ENCODE data around the gene SLC25A36.

GRCh38 chr3:141000686-141001085, 59.0 kb downstream of the SLC25A36 start:
- TF ChIP-seq, protein P1, sequence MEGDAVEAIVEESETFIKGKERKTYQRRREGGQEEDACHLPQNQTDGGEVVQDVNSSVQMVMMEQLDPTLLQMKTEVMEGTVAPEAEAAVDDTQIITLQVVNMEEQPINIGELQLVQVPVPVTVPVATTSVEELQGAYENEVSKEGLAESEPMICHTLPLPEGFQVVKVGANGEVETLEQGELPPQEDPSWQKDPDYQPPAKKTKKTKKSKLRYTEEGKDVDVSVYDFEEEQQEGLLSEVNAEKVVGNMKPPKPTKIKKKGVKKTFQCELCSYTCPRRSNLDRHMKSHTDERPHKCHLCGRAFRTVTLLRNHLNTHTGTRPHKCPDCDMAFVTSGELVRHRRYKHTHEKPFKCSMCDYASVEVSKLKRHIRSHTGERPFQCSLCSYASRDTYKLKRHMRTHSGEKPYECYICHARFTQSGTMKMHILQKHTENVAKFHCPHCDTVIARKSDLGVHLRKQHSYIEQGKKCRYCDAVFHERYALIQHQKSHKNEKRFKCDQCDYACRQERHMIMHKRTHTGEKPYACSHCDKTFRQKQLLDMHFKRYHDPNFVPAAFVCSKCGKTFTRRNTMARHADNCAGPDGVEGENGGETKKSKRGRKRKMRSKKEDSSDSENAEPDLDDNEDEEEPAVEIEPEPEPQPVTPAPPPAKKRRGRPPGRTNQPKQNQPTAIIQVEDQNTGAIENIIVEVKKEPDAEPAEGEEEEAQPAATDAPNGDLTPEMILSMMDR (IDR thresholded peaks at IDR 0.05; ENCODE audit: insufficient read depth, low read length, poor library complexity, severe bottlenecking), result no peak
- no peak for TF ChIP-seq EZH2phosphoT487 (conservative IDR thresholded peaks at IDR 0.05; ENCODE audit: low read length)
